HG03558 (cell line): ENCODE results near the gene ADCY10.

ENCODE experiments used
- ATAC-seq: cut with Tn5 transposase; IDR thresholded peaks from one replicate; pipeline ENCODE4 v1.9.1; 2021; ENCODE audit warnings: moderate number of reproducible peaks; ENCODE audit not compliant: unreplicated experiment; ENCODE audit errors: extremely low read depth

ADCY10 gene

GRCh38 chr1:167763525-167764220, 150.3 kb downstream of the ADCY10 start:
- ATAC-seq = no peak

- ATAC-seq = no peak
Observed at GRCh38 chr1:167762061-167762746, 151.7 kb downstream of the ADCY10 start.

GRCh38 chr1:167761400-167761799, 152.5 kb downstream of the ADCY10 start:
- ATAC-seq = no peak
